ENCODE data around the gene MYO9A.

DNA sequence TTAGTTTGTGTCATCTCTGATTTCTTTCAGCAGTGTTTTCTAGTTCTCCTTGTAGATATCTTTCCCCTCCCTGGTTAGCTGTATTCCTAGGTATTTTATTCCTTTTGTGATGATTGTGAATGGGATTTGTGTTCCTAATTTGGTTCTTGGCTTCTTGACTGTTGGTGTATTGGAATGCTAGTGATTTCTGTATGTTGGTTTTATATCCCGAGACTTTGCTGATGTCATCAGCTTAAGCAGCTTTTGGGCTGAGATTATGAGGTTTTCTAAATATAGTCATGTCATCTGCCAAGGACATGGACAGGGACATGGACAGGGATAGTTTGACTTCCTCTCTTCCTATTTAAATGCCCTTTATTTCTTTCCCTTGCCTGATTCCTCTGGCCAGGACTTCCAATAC, 35.8 kb downstream of the MYO9A start:
- TF ChIP-seq, protein P1, sequence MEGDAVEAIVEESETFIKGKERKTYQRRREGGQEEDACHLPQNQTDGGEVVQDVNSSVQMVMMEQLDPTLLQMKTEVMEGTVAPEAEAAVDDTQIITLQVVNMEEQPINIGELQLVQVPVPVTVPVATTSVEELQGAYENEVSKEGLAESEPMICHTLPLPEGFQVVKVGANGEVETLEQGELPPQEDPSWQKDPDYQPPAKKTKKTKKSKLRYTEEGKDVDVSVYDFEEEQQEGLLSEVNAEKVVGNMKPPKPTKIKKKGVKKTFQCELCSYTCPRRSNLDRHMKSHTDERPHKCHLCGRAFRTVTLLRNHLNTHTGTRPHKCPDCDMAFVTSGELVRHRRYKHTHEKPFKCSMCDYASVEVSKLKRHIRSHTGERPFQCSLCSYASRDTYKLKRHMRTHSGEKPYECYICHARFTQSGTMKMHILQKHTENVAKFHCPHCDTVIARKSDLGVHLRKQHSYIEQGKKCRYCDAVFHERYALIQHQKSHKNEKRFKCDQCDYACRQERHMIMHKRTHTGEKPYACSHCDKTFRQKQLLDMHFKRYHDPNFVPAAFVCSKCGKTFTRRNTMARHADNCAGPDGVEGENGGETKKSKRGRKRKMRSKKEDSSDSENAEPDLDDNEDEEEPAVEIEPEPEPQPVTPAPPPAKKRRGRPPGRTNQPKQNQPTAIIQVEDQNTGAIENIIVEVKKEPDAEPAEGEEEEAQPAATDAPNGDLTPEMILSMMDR (IDR thresholded peaks at IDR 0.05 in 2 of 3, conservative IDR thresholded peaks at IDR 0.05 in 1 of 3; ENCODE audit: control insufficient read depth in 2 of 3, extremely low read depth in 1 of 3, insufficient read depth in 1 of 3, low read depth in 3 of 3, low read length in 3 of 3), result no peak
- TF ChIP-seq ZSCAN29 (IDR thresholded peaks at IDR 0.05), result no peak
- no peak for TF ChIP-seq SUZ12 (IDR thresholded peaks at IDR 0.05; ENCODE audit: unreplicated experiment)
- no peak for TF ChIP-seq YY1 (IDR thresholded peaks at IDR 0.05; ENCODE audit: low read depth, low read length)
- no peak for TF ChIP-seq MYC (IDR thresholded peaks at IDR 0.05; ENCODE audit: insufficient read depth, insufficient read length, insufficient replicate concordance, low read length, severe bottlenecking)
- TF ChIP-seq, protein P2, sequence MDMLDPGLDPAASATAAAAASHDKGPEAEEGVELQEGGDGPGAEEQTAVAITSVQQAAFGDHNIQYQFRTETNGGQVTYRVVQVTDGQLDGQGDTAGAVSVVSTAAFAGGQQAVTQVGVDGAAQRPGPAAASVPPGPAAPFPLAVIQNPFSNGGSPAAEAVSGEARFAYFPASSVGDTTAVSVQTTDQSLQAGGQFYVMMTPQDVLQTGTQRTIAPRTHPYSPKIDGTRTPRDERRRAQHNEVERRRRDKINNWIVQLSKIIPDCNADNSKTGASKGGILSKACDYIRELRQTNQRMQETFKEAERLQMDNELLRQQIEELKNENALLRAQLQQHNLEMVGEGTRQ (IDR thresholded peaks at IDR 0.05; ENCODE audit: borderline replicate concordance, low read depth, low read length), result no peak
- no peak for TF ChIP-seq MXI1 (IDR thresholded peaks at IDR 0.05; ENCODE audit: low read depth, low read length)
- no peak for TF ChIP-seq JUNB (IDR thresholded peaks at IDR 0.05)
- TF ChIP-seq, protein P3, sequence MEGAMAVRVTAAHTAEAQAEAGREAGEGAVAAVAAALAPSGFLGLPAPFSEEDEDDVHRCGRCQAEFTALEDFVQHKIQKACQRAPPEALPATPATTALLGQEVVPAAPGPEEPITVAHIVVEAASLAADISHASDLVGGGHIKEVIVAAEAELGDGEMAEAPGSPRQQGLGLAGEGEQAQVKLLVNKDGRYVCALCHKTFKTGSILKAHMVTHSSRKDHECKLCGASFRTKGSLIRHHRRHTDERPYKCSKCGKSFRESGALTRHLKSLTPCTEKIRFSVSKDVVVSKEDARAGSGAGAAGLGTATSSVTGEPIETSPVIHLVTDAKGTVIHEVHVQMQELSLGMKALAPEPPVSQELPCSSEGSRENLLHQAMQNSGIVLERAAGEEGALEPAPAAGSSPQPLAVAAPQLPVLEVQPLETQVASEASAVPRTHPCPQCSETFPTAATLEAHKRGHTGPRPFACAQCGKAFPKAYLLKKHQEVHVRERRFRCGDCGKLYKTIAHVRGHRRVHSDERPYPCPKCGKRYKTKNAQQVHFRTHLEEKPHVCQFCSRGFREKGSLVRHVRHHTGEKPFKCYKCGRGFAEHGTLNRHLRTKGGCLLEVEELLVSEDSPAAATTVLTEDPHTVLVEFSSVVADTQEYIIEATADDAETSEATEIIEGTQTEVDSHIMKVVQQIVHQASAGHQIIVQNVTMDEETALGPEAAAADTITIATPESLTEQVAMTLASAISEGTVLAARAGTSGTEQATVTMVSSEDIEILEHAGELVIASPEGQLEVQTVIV (IDR thresholded peaks at IDR 0.05; ENCODE audit: borderline replicate concordance, partially characterized antibody), result no peak

Measured in GM12878 (cell line).